ENCODE results near the gene HS3ST3A1.

DNA sequence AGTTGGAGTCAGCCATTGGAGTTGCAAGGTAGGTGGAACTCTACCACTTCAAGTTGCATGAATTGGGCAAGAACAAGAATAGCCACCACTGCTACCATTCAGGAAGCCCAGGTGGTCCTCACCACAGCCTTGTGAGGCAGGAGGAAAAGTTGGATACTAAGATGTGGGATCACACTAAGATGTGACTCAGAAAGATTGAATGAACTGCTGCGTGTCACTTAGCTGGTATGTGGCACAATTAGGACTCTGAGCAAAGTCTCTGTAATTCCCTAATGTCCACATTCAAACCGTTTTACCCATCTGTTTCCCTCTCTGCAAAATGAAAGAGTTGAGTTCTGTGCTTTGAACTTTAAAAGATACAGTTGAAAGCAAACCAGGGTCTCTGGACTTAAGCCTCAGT lies 44.7 kb upstream of the HS3ST3A1 start:
- TF ChIP-seq, protein P1, sequence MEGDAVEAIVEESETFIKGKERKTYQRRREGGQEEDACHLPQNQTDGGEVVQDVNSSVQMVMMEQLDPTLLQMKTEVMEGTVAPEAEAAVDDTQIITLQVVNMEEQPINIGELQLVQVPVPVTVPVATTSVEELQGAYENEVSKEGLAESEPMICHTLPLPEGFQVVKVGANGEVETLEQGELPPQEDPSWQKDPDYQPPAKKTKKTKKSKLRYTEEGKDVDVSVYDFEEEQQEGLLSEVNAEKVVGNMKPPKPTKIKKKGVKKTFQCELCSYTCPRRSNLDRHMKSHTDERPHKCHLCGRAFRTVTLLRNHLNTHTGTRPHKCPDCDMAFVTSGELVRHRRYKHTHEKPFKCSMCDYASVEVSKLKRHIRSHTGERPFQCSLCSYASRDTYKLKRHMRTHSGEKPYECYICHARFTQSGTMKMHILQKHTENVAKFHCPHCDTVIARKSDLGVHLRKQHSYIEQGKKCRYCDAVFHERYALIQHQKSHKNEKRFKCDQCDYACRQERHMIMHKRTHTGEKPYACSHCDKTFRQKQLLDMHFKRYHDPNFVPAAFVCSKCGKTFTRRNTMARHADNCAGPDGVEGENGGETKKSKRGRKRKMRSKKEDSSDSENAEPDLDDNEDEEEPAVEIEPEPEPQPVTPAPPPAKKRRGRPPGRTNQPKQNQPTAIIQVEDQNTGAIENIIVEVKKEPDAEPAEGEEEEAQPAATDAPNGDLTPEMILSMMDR (IDR thresholded peaks at IDR 0.05): no peak
- TF ChIP-seq POLR2A (IDR thresholded peaks at IDR 0.05): no peak

Data from tibial nerve (tissue), 3 donors.